Measurements from ENCODE around the gene TAS2R5. TPM values are rescaled to one million over a fixed set of nuclear protein-coding genes. Genes with fewer than 3 reads are reported as not detected.
"Not testable (repeated sequence)": the region's sequence is repeated elsewhere in the genome, so short reads cannot be mapped to it uniquely, and the experiment has no call there.

Gene TAS2R5, protein sequence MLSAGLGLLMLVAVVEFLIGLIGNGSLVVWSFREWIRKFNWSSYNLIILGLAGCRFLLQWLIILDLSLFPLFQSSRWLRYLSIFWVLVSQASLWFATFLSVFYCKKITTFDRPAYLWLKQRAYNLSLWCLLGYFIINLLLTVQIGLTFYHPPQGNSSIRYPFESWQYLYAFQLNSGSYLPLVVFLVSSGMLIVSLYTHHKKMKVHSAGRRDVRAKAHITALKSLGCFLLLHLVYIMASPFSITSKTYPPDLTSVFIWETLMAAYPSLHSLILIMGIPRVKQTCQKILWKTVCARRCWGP
- total RNA-seq, result 1 to 10 TPM in 2 of 4 donors, under 1 TPM in 1, not detected in 1; 0.80 to 3.1 (median 2.3) TPM

DNA sequence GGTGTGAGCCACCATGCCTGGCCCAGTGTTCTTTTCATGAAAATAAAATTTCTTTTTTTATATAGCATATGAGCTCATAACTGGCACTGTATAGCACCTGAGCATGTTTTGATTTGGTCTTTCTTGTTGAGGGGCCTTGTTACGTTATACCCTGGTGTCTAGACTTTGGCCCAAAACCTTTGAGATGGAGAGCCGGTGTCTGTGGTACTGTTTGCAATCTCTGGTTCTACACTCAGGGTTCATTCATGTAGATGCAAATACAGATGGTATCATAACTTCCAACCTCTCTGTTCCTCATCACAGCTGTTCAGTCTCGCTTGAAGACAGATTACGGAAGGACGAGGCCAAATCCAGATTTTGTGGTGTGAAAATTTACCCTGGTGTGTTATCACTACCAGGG, at the start of gene TAS2R5:
Gene TAS2R5 (plus strand): TSS at position 301 of the 400 bp plus-strand sequence. CDS start 145 bp downstream, outside the sequence.
- 52 to 70% methylated on average over 3 to 4 of the region's 5 CpGs for WGBS, 2 donors
- H3K27ac ChIP-seq, result no peak within 1 kb of the TSS
- intact Hi-C loops (cut with DNase I), result no loop called here
- no peaks in the 10 kb centered on the region for H3K4me1 ChIP-seq
- H3K27me3 ChIP-seq, result no peaks in the 10 kb centered on the region
- no peak within 1 kb of the TSS for H3K4me3 ChIP-seq
- no peak for TF ChIP-seq POLR2A (IDR thresholded peaks at IDR 0.05)
- TF ChIP-seq, protein P1, sequence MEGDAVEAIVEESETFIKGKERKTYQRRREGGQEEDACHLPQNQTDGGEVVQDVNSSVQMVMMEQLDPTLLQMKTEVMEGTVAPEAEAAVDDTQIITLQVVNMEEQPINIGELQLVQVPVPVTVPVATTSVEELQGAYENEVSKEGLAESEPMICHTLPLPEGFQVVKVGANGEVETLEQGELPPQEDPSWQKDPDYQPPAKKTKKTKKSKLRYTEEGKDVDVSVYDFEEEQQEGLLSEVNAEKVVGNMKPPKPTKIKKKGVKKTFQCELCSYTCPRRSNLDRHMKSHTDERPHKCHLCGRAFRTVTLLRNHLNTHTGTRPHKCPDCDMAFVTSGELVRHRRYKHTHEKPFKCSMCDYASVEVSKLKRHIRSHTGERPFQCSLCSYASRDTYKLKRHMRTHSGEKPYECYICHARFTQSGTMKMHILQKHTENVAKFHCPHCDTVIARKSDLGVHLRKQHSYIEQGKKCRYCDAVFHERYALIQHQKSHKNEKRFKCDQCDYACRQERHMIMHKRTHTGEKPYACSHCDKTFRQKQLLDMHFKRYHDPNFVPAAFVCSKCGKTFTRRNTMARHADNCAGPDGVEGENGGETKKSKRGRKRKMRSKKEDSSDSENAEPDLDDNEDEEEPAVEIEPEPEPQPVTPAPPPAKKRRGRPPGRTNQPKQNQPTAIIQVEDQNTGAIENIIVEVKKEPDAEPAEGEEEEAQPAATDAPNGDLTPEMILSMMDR (IDR thresholded peaks at IDR 0.05), result no peak
- H3K9me3 ChIP-seq, result no peaks in the 10 kb centered on the region
- H3K36me3 ChIP-seq, result peaks cover 0 to 34% (median 0%) of the 10 kb centered on the region in 3 donors
- DNase-seq, result no peak

DNA sequence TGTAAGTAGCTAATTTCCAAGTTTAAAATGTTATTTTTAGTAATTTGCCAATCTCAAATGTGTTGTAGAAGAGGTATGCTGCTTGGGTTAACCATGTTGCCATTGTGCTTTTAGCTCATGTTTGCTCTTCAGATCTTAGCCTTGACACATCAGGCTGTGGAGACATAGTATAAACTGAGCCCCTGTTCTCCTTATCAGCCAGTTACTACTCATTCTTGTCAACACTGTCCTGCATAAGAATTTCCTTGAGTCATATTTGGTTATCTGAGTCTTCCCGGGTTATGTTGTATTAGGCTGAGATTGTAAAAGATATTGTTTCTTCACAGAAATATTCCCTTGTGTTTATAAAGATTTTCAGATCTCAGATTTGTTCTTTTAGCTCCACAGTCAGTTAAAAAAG, 47.8 kb upstream of the TAS2R5 start:
- no peaks in the 10 kb centered on the region for H3K27me3 ChIP-seq
- peaks cover 6 to 33% (median 11%) of the 10 kb centered on the region in 3 donors for H3K4me1 ChIP-seq
- TF ChIP-seq, protein P1 (IDR thresholded peaks at IDR 0.05), result no peak
- intact Hi-C loops (cut with DNase I), result no loop called here
- DNase-seq, result no peak
- 93 to 100% methylated on average over 1 of the region's 1 CpG for WGBS, 2 donors
- H3K27ac ChIP-seq, result no peak overlapping the region
- no peaks in the 10 kb centered on the region for H3K9me3 ChIP-seq
- H3K4me3 ChIP-seq, result no peak overlapping the region
- peaks cover 13 to 77% (median 38%) of the 10 kb centered on the region in 3 donors for H3K36me3 ChIP-seq

DNA sequence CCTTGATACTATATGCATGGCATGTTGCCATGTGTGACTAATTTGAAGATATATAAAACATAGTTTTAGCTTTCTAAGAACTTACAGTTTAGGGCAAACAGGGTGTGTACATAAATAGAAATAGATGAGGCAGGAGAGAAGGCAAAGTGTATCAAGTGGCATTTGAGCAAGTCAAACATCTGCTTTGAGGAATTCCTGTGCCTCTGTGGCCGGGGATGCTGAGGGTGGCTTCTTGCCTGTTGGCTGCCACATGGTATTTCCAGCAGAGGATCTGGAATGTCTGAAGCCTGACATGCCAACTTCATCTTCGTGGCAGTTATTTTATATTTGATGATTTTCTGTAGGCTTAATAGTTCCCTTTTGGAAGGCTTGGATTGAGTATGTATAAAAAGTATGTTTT, 45.9 kb upstream of the TAS2R5 start:
- H3K36me3 ChIP-seq, result peaks cover 13 to 96% (median 38%) of the 10 kb centered on the region in 3 donors
- no peak for DNase-seq
- H3K27ac ChIP-seq, result no peak overlapping the region
- no peaks in the 10 kb centered on the region for H3K27me3 ChIP-seq
- intact Hi-C loops (cut with DNase I), result no loop called here
- H3K4me1 ChIP-seq, result peaks cover 6 to 22% (median 6%) of the 10 kb centered on the region in 3 donors
- no peaks in the 10 kb centered on the region for H3K9me3 ChIP-seq
- no peak overlapping the region for H3K4me3 ChIP-seq
- TF ChIP-seq POLR2A (IDR thresholded peaks at IDR 0.05), result no peak
- TF ChIP-seq, protein P1 (IDR thresholded peaks at IDR 0.05), result no peak
- 91 to 97% methylated on average over 2 of the region's 2 CpGs for WGBS, 2 donors

DNA sequence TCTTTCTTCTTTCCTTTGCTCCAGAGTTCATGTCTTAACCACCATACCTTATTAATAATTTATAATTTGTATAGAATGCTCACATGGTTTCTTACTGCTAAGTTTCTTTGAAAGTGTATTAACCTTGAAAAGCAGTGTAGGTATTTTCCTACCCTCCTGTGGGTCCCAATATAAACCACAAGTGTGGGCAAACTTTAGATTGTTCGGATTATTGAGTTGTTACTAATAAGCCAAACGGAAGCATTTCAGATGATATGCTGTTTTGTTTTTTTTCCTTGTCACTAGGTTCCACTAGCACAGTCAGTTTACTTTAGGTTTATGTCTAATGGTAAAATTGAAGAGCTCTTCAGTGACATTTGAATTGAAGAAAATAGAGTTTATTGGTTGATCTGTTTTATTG, 41.6 kb upstream of the TAS2R5 start:
- no peak for DNase-seq
- Histone ChIP-seq H3K4me3 (no peak overlapping the region), H3K4me1 (no peaks in the 10 kb centered on the region), H3K27me3 (no peaks in the 10 kb centered on the region), H3K9me3 (peaks cover 0 to 30% (median 25%) of the 10 kb centered on the region in 3 donors), H3K27ac (no peak overlapping the region), H3K36me3 (peaks cover 25 to 100% (median 58%) of the 10 kb centered on the region in 3 donors)
- intact Hi-C loops (cut with DNase I), result no loop called here
- no peak for TF ChIP-seq POLR2A (IDR thresholded peaks at IDR 0.05)
- TF ChIP-seq, protein P1 (IDR thresholded peaks at IDR 0.05), result no peak
- WGBS, 2 donors, result 88 to 100% methylated on average over 2 of the region's 2 CpGs

DNA sequence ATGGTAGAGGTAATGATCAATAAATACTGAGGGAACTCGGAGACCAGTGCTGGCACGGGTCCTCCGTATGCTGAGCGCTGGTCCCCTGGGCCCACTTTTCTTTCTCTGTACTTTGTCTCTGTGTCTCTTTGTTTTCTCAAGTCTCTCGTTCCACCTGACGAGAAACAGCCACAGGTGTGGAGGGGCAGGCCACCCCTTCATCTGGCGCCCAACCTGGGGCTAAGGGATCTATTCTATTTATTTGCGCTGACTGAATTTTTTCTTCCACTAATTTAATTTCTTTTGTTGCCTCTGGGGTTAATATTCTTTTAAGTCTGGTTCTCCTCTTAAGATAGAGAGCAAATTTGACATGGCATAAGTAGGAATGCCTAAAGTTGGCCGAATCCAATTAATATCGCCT, 38.1 kb upstream of the TAS2R5 start:
- H3K27ac ChIP-seq; H3K4me1 ChIP-seq; intact Hi-C loops (cut with DNase I); DNase-seq; H3K27me3 ChIP-seq: not testable (repeated sequence)
- WGBS, 2 donors, result 100% methylated on average over 10 of the region's 10 CpGs
- Histone ChIP-seq H3K36me3 (peaks cover 21 to 100% (median 36%) of the 10 kb centered on the region in 3 donors), H3K9me3 (peaks cover 0 to 30% (median 25%) of the 10 kb centered on the region in 3 donors), H3K4me3 (peak overlapping the region in 1 of 4 donors; percentile 0)
